GM18505 (cell line): Measurements from ENCODE around the gene KDM7A.
A peak's percentile ranks its signal among the peaks of the same experiment; 100 is the strongest.
"Not testable (repeated sequence)": the region's sequence is repeated elsewhere in the genome, so short reads cannot be mapped to it uniquely, and the experiment has no call there.

Source experiments
- ATAC-seq: cut with Tn5 transposase; IDR thresholded peaks from one replicate; pipeline ENCODE4 v1.9.1; 2021; ENCODE audit not compliant: unreplicated experiment
- POLR2A ChIP-seq: IDR thresholded peaks from 4 replicates; pipeline ENCODE4 v1.6.1; 2011; ENCODE audit warnings: borderline replicate concordance; ENCODE audit not compliant: insufficient read depth, insufficient read length; ENCODE audit errors: extremely low read depth

The KDM7A gene

GRCh38 chr7:140192176-140192575 lies 15.4 kb upstream of the KDM7A start:
- no peak for ATAC-seq
- TF ChIP-seq POLR2A = no peak

- ATAC-seq = no peak
- TF ChIP-seq POLR2A = no peak
Measured at GRCh38 chr7:140190588-140190987, 13.8 kb upstream of the KDM7A start.

- TF ChIP-seq POLR2A = no peak
- ATAC-seq = no peak
Measured at GRCh38 chr7:140189917-140190316, 13.1 kb upstream of the KDM7A start.

GRCh38 chr7:140182917-140183316 lies 6.1 kb upstream of the KDM7A start:
- TF ChIP-seq POLR2A = no peak
- no peak for ATAC-seq

- TF ChIP-seq POLR2A = no peak
- no peak for ATAC-seq
Measured at GRCh38 chr7:140179339-140179738, 2.6 kb upstream of the KDM7A start.

- peak; percentile 7 for ATAC-seq
- no peak for TF ChIP-seq POLR2A
Measured at GRCh38 chr7:140176122-140176701, 571 bp downstream of the KDM7A start.

GRCh38 chr7:140175221-140176121 lies 1.3 kb downstream of the KDM7A start:
- ATAC-seq = peak; percentile 50
- peak; percentile 54 for TF ChIP-seq POLR2A

- ATAC-seq = no peak
- no peak for TF ChIP-seq POLR2A
Measured at GRCh38 chr7:140174217-140174616, 2.6 kb downstream of the KDM7A start.

- TF ChIP-seq POLR2A = no peak
- no peak for ATAC-seq
Measured at GRCh38 chr7:140170375-140170774, 6.4 kb downstream of the KDM7A start.

GRCh38 chr7:140168816-140169215 lies 8.0 kb downstream of the KDM7A start:
- ATAC-seq = no peak
- TF ChIP-seq POLR2A = no peak

- no peak for ATAC-seq
- no peak for TF ChIP-seq POLR2A
Measured at GRCh38 chr7:140165422-140165821, 11.4 kb downstream of the KDM7A start.

- ATAC-seq = not testable (repeated sequence)
Measured at GRCh38 chr7:140162081-140162480, 14.7 kb downstream of the KDM7A start.

- no peak for ATAC-seq
- TF ChIP-seq POLR2A = no peak
Measured at GRCh38 chr7:140161047-140161446, 15.7 kb downstream of the KDM7A start.

GRCh38 chr7:140160308-140160707 lies 16.5 kb downstream of the KDM7A start:
- ATAC-seq = no peak
- no peak for TF ChIP-seq POLR2A

- no peak for ATAC-seq
- TF ChIP-seq POLR2A = no peak
Measured at GRCh38 chr7:140159497-140159896, 17.3 kb downstream of the KDM7A start.

GRCh38 chr7:140156460-140157080 lies 20.2 kb downstream of the KDM7A start:
- ATAC-seq = no peak
- no peak for TF ChIP-seq POLR2A
